HG03565 (cell line): ENCODE data around the gene SMAP2.

ENCODE experiments used
- ATAC-seq: cut with Tn5 transposase; IDR thresholded peaks from one replicate; pipeline ENCODE4 v1.9.1; 2021; ENCODE audit warnings: mild to moderate bottlenecking, moderate library complexity; ENCODE audit not compliant: unreplicated experiment

The SMAP2 gene

DNA sequence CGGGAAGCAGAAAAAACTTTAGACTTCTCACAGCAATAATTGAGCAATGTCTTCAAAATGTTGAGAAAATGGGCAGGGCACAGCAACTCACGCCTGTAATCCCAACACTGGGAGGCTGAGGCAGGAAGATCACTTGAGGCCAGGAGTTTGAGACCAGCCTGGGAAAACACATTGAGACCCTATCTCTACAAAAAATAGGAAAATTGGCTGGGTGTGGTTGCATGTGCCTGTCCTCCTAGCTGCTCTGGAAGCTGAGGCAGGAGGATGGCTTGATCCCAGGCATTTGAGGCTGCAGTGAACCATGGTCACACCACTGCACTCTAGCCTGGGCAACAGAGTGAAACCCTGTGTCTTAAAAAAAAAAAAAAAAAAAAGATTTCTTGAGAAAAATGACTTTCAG, 95.8 kb downstream of the SMAP2 start:
- no peak for ATAC-seq
